CD4-positive, alpha-beta T cell (primary cell): ENCODE measurements around the gene PYDC1. TPM values are rescaled to one million over a fixed set of nuclear protein-coding genes. Genes with fewer than 3 reads are reported as not detected.

Source experiments
- ATAC-seq: fragments of 200-7000 bp; cut with Tn5 transposase; one replicate; pipeline ENCODE4 v1.10.0; 2022; ENCODE audit warnings: mild to moderate bottlenecking; ENCODE audit not compliant: poor library complexity
- CTCF ChIA-PET: fragments of 350-600 bp; sonication (Branson Sonifier 250); formaldehyde crosslinking; loops from one replicate; lab custom pipeline; 2021; ENCODE audit warnings: antibody characterized with exemption, inconsistent platforms; lab: Charles Lee
- POLR2A ChIA-PET: fragments of 350-600 bp; sonication (Branson Sonifier 250); formaldehyde crosslinking; loops from one replicate; lab custom pipeline; 2021; ENCODE audit warnings: antibody characterized with exemption, inconsistent platforms; lab: Charles Lee
- DNase-seq, 14 experiments: peaks; one replicate each; pipeline ENCODE4 v3.0.0-alpha.2; 2013 to 2020; ENCODE audit warnings: mixed read lengths in 2 of 14
- H3K27ac ChIP-seq, 2 donors: one replicate each; pipeline versions ENCODE4 v1.5.1 to v1.7.0; 2013; ENCODE audit warnings: low read length in 2 of 2, low read depth in 1 of 2, mild to moderate bottlenecking in 1 of 2
- H3K27me3 ChIP-seq, 2 experiments: 1 replicate in 1 of 2; 2 replicates in 1 of 2; pipeline versions ENCODE4 v1.6.1 to v1.7.0; 2013; ENCODE audit warnings: low read length in 2 of 2, control low read depth in 1 of 2, mild to moderate bottlenecking in 1 of 2, moderate library complexity in 1 of 2; ENCODE audit not compliant: insufficient read depth in 2 of 2, control insufficient read depth in 1 of 2
- H3K36me3 ChIP-seq: one replicate; pipeline ENCODE4 v1.6.1; 2013; ENCODE audit warnings: low read length, control low read depth; ENCODE audit not compliant: insufficient read depth
- H3K4me1 ChIP-seq: one replicate; pipeline ENCODE4 v1.6.1; 2013; ENCODE audit warnings: low read length, control low read depth; ENCODE audit not compliant: insufficient read depth
- H3K4me3 ChIP-seq: one replicate; pipeline ENCODE4 v1.5.1; 2013; ENCODE audit warnings: mild to moderate bottlenecking, low read length, moderate library complexity
- H3K9me3 ChIP-seq, 2 experiments: 1 replicate in 1 of 2; 2 replicates in 1 of 2; pipeline versions ENCODE4 v1.6.1 to v1.7.0; 2013; ENCODE audit warnings: low read length in 2 of 2, mild to moderate bottlenecking in 2 of 2, control low read depth in 1 of 2, moderate library complexity in 1 of 2; ENCODE audit not compliant: control insufficient read depth in 1 of 2, insufficient read depth in 1 of 2
- H3K27ac Mint-ChIP-seq: one replicate; pipeline ENCODE4 v1.8.0; 2020; ENCODE audit warnings: mixed read lengths
- H3K27me3 Mint-ChIP-seq: one replicate; pipeline ENCODE4 v1.8.0; 2021; ENCODE audit warnings: mixed read lengths
- H3K36me3 Mint-ChIP-seq: one replicate; pipeline ENCODE4 v1.8.0; 2021; ENCODE audit warnings: low read depth, mixed read lengths
- H3K4me1 Mint-ChIP-seq: one replicate; pipeline ENCODE4 v1.8.0; 2021; ENCODE audit warnings: low read depth, mixed read lengths
- H3K4me3 Mint-ChIP-seq: one replicate; pipeline ENCODE4 v1.8.0; 2020; ENCODE audit warnings: mild to moderate bottlenecking, mixed read lengths
- H3K9me3 Mint-ChIP-seq: one replicate; pipeline ENCODE4 v1.8.0; 2020; ENCODE audit warnings: mixed read lengths
- CTCF ChIP-seq: fragments of 200-600 bp; IDR thresholded peaks from one replicate; pipeline ENCODE4 v1.8.0; 2022; ENCODE audit warnings: antibody characterized with exemption, mild to moderate bottlenecking
- intact Hi-C, 2 experiments: fragments of 100-400 bp; cut with DNase I in 1 of 2; cut with micrococcal nuclease in 1 of 2; formaldehyde crosslinking; loops; one replicate each; pipeline versions ENCODE4 v1.15.1 to v1.9.0; 2023 to 2025; cut with DNase I, micrococcal nuclease
- total RNA-seq, 174 experiments: library from RNA in 2 of 174; stranded (reverse) in 2 of 174; gene quantifications; one replicate each; pipeline ENCODE4 v1.2.3 and lab custom pipeline; 2021 to 2026

The PYDC1 gene
- total RNA-seq, 2 experiments from 2014 or later: not detected

- H3K9me3 ChIP-seq: peaks cover 0 to 6% of the 10 kb centered on the region in 2 experiments
- Mint-ChIP-seq H3K27ac (no peak overlapping the region), H3K36me3 (no peaks in the 10 kb centered on the region), H3K4me3 (no peak overlapping the region), H3K27me3 (no peaks in the 10 kb centered on the region), H3K4me1 (no peaks in the 10 kb centered on the region), H3K9me3 (no peaks in the 10 kb centered on the region)
- ChIA-PET CTCF (no interaction called here), POLR2A (no interaction called here)
- H3K4me3 ChIP-seq: no peak overlapping the region
- no peaks in the 10 kb centered on the region for H3K36me3 ChIP-seq
- no peak for DNase-seq
- no peaks in the 10 kb centered on the region for H3K4me1 ChIP-seq
- no peaks in the 10 kb centered on the region for H3K27me3 ChIP-seq
- no peak for ATAC-seq
- intact Hi-C loops: no loop called here
- H3K27ac ChIP-seq: no peak overlapping the region
- no peak for TF ChIP-seq CTCF
Measured at GRCh38 chr16:31229501-31229900, 12.6 kb upstream of the PYDC1 start.

- no peaks in the 10 kb centered on the region for H3K4me1 Mint-ChIP-seq
- POLR2A ChIA-PET: no interaction called here
- Histone ChIP-seq H3K27me3 (no peaks in the 10 kb centered on the region), H3K4me3 (no peak overlapping the region), H3K36me3 (no peaks in the 10 kb centered on the region), H3K9me3 (peaks cover 0 to 6% of the 10 kb centered on the region in 2 experiments), H3K27ac (no peak overlapping the region), H3K4me1 (no peaks in the 10 kb centered on the region)
- DNase-seq (no peak), ATAC-seq (no peak)
- TF ChIP-seq CTCF: no peak
- H3K9me3 Mint-ChIP-seq: no peaks in the 10 kb centered on the region
- CTCF ChIA-PET: no interaction called here
- H3K27me3 Mint-ChIP-seq: no peaks in the 10 kb centered on the region
- intact Hi-C loops: no loop called here
- no peak overlapping the region for H3K4me3 Mint-ChIP-seq
- no peak overlapping the region for H3K27ac Mint-ChIP-seq
- H3K36me3 Mint-ChIP-seq: no peaks in the 10 kb centered on the region
Measured at GRCh38 chr16:31228206-31228605, 11.3 kb upstream of the PYDC1 start.

GRCh38 chr16:31225193-31225592 lies 8.3 kb upstream of the PYDC1 start:
- Histone ChIP-seq H3K9me3 (no peaks in the 10 kb centered on the region), H3K4me3 (no peak overlapping the region), H3K36me3 (no peaks in the 10 kb centered on the region), H3K27ac (no peak overlapping the region), H3K27me3 (peaks cover 0 to 2% of the 10 kb centered on the region in 2 experiments), H3K4me1 (no peaks in the 10 kb centered on the region)
- CTCF ChIA-PET: interaction anchor here (0.8 kb wide), 1 partner anchor 23 kb away, joined by 6 read pairs; no protein-coding TSS in a partner anchor
- Mint-ChIP-seq H3K4me3 (no peak overlapping the region), H3K27ac (no peak overlapping the region), H3K4me1 (no peaks in the 10 kb centered on the region), H3K36me3 (no peaks in the 10 kb centered on the region), H3K9me3 (no peaks in the 10 kb centered on the region), H3K27me3 (peaks cover 9% of the 10 kb centered on the region)
- intact Hi-C loops: no loop called here
- POLR2A ChIA-PET: interaction anchor here (1.1 kb wide), 1 partner anchor 11 kb away, joined by 4 read pairs; the partner anchor contains the start of gene TRIM72
- DNase-seq (no peak), ATAC-seq (no peak)
- no peak for TF ChIP-seq CTCF
